GM04504 (cell line): ENCODE measurements around the gene DLX2.
"Not testable (repeated sequence)": the region's sequence is repeated elsewhere in the genome, so short reads cannot be mapped to it uniquely, and the experiment has no call there.

Source experiments
- DNase-seq: peaks from one replicate; pipeline ENCODE4 v3.0.0-alpha.2; 2012; ENCODE audit warnings: low read depth

DLX2 gene

DNA sequence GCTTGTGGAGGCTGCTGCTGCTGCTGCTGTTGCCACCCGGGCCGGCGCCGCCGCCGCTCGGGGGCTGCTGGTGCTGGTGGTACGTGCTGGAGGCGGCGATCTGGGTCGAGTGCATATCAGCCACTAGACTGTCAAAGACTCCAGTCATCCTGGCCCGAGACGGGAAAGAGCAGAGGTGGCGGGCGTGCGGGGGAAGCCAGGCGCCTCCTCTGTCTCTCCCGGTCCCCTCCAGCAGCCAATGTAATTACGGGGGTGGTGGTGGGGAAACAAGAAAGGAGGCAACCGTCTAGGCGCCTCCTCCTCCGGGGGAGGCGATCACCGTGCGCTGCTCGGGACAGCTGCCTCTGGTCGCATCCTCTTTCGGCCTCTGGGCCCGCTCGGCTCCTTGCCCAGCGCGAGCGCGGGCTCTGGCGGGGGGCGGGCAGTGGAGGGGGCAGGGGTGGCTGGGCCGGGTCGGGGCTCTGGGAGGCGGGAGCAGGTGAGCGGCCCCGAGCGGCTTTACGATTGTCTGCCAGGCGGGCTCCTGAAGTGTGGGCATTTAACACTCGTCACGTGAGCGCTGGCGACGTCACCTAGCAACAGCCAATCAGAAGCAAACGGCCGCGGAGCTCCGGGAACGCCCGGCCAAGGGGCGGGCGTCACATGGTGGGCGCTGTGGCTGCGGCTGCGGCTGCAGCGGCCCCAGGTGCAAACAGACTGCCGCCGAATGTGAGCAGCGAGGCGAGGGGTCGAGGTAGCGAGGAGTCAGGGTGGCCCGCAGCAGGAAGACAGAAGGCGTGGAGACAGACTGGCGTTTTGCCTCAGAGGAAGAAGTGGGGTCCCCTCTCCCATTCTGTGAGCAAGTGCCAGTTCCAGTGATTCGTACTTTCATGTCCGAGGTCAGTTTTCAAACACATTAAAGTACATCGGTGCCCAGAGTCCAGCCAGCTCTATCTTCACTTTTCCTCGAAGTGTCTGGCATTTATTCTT lies at the start of gene DLX2:
DLX2 (minus strand) TSS at position 510 of the 969 bp plus-strand sequence; CDS start at position 148, 362 bp downstream.
- peak; percentile 84 for DNase-seq

- no peak for DNase-seq
Measured at GRCh38 chr2:172147944-172148650, 45.4 kb upstream of the DLX2 start.

DNA sequence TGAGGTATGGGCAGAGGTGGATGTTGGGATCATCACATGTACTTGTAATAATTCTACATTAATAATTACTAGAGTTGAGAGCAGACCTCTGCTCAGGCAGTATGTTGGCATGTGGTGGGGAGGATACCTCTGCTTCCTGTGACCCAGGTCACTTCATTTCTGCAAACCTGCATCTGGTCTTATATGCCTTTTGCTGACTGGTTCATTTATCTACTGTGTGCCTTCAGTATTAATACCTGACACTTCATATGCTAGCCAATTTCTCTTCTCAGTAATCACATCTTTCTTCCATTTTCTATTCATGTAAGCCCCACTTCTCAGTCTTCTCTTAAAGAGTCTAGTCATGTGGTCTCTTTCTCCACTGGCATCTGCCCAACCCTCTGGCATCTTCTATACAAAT lies 41.1 kb upstream of the DLX2 start:
- no peak for DNase-seq

DNA sequence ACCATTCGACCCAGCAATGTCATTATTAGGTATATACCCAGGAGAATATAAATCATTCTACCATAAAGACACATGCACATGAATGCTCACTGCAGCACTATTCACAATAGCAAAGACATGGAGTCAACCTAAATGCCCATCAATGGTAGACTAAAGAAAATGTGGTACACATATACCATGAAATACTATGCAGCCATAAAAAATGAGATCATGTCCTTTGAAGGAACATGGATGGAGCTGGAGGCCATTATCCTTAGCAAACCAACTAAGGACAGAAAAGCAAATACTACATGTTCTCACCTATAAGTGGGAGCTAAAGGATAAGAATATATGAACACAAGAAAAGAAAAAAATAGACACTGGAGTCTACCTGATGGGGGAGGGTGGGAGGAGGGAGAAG lies 36.0 kb upstream of the DLX2 start:
- DNase-seq, result not testable (repeated sequence)

- no peak for DNase-seq
Measured at GRCh38 chr2:172137943-172138342, 35.2 kb upstream of the DLX2 start.

DNA sequence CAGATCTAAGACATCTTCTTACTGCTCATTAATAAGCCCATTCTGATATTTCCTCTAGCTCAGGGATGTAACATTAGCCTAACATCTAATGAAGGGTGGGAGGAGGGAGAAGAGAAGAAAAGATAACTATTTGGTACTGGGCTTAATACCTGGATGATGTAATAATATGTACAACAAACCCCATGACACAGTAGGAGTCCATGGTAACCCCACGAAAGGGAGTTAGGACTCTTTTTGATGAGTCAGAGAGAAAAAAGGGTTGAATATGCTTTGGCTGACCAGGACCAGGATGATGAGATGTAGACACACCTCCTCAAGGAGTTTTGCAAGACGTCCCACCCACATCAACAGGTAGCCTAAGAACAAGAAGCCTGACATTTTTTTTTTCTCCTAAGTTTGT lies 34.4 kb upstream of the DLX2 start:
- no peak for DNase-seq

DNA sequence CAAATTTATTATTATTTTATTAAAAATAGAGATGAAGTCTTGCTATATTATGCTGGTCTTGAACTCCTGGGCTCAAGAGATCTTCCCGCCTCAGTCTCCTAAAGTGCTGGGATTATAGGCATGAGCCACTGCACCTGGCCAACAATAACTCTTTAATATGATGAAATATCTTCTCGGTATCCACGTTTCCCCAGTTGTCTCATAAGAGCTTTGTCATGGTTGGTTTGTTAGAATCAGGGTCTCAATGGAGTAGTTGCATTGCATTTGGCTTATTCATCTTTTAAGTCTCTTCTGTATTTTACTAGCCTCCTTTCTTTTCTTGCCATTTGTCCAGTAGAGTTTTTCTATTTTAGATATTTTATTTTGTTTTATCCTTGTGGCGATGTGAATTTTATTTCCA lies 32.7 kb upstream of the DLX2 start:
- no peak for DNase-seq

DNA sequence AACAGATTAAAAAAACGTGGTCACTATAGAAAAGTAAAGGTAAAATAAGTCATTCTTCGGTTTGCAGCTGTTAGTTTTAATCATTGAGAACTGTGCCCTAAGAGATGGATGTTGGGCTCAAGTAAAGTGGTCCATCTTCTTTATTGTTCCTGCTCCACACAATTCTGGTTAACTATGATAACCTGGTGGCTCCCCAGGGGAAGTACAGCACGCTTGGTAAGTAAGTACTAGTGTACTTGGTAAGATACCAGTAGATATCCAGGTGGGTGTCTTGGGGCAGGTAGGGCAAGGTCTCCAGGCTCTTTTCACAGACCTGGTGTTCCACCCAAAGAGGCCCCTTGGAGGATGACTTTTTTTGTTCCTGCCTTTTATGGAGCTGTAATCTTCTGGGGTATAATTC lies 31.6 kb upstream of the DLX2 start:
- no peak for DNase-seq

GRCh38 chr2:172131713-172132555 lies 29.2 kb upstream of the DLX2 start:
- DNase-seq, result no peak

DNA sequence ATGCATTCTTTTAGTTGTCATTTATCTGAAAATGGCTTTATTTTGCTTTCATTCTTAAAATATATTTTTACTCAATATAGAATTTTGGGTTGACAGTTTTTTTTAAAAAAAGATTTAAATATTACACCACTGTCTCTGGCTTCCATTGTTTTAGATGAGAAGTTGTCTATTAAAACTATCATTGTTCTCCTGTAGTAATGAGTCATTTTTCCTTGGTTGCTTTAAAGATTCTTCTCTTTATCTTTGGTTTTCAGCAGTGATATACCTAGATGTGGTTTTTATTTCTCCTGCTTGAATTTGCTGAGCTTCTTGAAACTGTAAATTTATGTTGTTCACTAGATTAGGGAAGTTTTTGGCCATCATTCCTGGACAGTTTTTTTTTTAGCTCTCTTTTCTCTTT lies 26.7 kb upstream of the DLX2 start:
- DNase-seq, result no peak

- no peak for DNase-seq
Measured at GRCh38 chr2:172128484-172128883, 25.8 kb upstream of the DLX2 start.

DNA sequence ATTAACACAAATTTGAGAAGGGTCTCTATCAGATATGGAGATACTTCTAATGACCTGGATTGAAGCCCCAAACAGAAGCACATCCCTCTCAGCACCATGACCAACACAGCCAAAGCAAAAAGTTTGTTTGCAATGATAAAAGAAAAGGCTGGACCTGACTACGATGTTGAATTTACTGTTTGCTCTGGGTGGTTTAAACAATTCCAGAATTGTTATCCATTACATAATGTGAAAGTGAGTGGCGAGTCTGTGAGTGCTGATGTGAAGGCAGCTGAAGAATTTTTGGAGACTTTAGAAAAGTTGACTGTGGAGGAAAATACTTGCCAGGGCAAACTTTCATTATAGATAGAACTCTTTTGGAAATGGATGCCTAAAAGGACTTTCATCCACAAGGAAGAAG lies 17.4 kb upstream of the DLX2 start:
- no peak for DNase-seq

- no peak for DNase-seq
Measured at GRCh38 chr2:172119089-172119488, 16.4 kb upstream of the DLX2 start.

GRCh38 chr2:172116107-172116506 lies 13.4 kb upstream of the DLX2 start:
- no peak for DNase-seq

DNA sequence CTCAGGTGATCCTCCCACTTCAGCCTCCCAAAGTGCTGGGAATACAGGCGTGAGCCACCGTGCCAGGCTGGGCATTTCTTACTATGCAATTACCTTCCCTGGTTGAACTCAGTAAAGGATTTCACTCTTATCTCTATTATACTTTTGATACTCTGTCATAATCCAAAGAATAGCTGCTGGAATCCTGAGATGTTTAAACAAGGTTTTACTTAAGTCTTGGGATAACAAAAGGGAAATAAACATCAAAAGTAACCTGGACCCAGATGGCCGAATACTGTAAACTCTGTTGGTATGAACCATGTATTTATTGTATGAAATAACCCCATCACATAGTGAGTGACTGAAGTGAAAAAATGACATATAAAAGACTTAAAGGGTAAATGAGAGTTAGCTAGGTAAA lies 11.9 kb upstream of the DLX2 start:
- DNase-seq, result no peak

- not testable (repeated sequence) for DNase-seq
Measured at GRCh38 chr2:172114176-172114575, 11.5 kb upstream of the DLX2 start.

- no peak for DNase-seq
Measured at GRCh38 chr2:172113617-172114016, 10.9 kb upstream of the DLX2 start.

- no peak for DNase-seq
Measured at GRCh38 chr2:172109988-172110811, 7.5 kb upstream of the DLX2 start.

DNA sequence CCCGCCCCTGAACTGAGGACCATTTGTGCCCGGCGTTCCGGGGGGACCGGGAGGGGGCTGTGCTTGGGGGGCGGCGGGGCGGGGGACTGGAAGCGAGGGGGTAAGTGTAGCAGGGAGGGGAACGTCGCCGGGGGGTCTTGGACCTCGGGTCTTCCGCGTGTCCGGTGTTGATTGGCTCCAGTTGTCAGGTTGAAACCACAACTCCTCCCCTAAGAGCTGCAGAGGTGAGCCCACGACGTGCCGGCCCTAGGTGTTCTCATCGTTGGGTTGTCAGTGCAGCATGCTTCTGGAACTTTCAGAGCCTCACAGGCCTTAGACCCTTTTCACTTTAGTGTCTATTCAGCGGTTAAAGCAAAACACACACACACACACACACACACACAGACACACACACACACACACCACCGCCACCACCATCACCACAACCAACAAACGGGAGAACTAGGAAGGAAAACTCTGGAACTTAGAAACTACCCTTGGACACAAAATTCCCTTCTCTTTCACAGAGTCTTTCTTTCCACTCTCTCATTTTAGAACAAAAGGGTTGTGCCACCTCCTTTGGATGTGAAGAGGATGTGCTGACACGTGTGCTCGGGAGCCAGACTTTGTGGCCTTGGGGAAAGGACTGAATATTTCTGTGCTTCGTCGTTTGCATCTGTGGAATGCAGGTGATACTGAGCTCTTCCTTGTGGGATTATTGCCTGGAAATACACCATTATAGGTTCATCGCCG lies 6.7 kb upstream of the DLX2 start:
- DNase-seq, result no peak

DNA sequence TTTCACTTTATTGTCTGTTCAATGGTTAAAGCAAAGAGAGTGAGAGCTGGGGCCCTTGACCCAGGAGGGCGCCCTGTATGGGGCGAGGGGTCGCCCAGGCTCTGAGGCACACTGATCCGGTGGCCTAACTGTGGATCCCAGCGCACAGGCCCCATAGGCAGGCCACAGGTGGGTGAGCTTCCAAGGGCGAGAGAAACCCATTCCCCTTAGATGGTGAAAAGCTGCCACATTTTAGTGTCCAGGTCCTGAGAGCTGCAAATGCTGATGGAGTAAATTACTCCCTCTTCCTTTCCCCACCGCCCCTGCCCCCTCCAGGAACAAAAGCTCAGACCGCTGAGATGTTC lies 5.9 kb upstream of the DLX2 start:
- DNase-seq, result no peak
